Measurements from ENCODE around the gene TRMT11.

The TRMT11 gene

GRCh38 chr6:126063512-126064146, 77.3 kb downstream of the TRMT11 start:
- no peak for DNase-seq (ENCODE audit: low spot score)
- TF ChIP-seq CTCF (conservative IDR thresholded peaks at IDR 0.05; ENCODE audit: low read depth) = no peak
- POLR2A ChIA-PET (ENCODE audit: low non-redundant PET) = no interaction called here
- CTCF ChIA-PET = interaction anchor here (0.5 to 0.7 kb wide), 2 partner anchors 16 kb away, joined by 3 read pairs; no protein-coding TSS in a partner anchor
- no peak overlapping the region for H3K27ac ChIP-seq

- ChIA-PET POLR2A (ENCODE audit: low non-redundant PET) (no interaction called here), CTCF (interaction anchor here (0.5 to 0.7 kb wide), 2 partner anchors 15 to 17 kb away, joined by 3 read pairs; no protein-coding TSS in a partner anchor)
- H3K27ac ChIP-seq = no peak overlapping the region
- DNase-seq (ENCODE audit: low spot score) = no peak
- no peak for TF ChIP-seq CTCF (conservative IDR thresholded peaks at IDR 0.05; ENCODE audit: low read depth)
Measured at GRCh38 chr6:126064257-126064747, 78.0 kb downstream of the TRMT11 start.

GRCh38 chr6:126064748-126065401, 78.5 kb downstream of the TRMT11 start:
- no peak overlapping the region for H3K27ac ChIP-seq
- ChIA-PET POLR2A (ENCODE audit: low non-redundant PET) (no interaction called here), CTCF (no interaction called here)
- no peak for TF ChIP-seq CTCF (conservative IDR thresholded peaks at IDR 0.05; ENCODE audit: low read depth)
- no peak for DNase-seq (ENCODE audit: low spot score)

- ChIA-PET CTCF (interaction anchor here (0.6 kb wide), 1 partner anchor 785 kb away, joined by 3 read pairs; no protein-coding TSS in a partner anchor), POLR2A (ENCODE audit: low non-redundant PET) (no interaction called here)
- no peak for DNase-seq (ENCODE audit: low spot score)
- H3K27ac ChIP-seq = no peak overlapping the region
- no peak for TF ChIP-seq CTCF (conservative IDR thresholded peaks at IDR 0.05; ENCODE audit: low read depth)
Measured at GRCh38 chr6:126066053-126067048, 80.0 kb downstream of the TRMT11 start.

- TF ChIP-seq CTCF (conservative IDR thresholded peaks at IDR 0.05; ENCODE audit: low read depth) = no peak
- ChIA-PET POLR2A (ENCODE audit: low non-redundant PET) (no interaction called here), CTCF (no interaction called here)
- no peak overlapping the region for H3K27ac ChIP-seq
- no peak for DNase-seq (ENCODE audit: low spot score)
Measured at GRCh38 chr6:126067073-126067472, 80.7 kb downstream of the TRMT11 start.

- no peak for DNase-seq (ENCODE audit: low spot score)
- no peak for TF ChIP-seq CTCF (conservative IDR thresholded peaks at IDR 0.05; ENCODE audit: low read depth)
- ChIA-PET POLR2A (ENCODE audit: low non-redundant PET) (no interaction called here), CTCF (no interaction called here)
- no peak overlapping the region for H3K27ac ChIP-seq
Measured at GRCh38 chr6:126069449-126069848, 83.1 kb downstream of the TRMT11 start.

Measured in RWPE1 (cell line).